GM18873 (cell line): ENCODE results near the gene SCAPER.

Source experiments
- ATAC-seq: cut with Tn5 transposase; IDR thresholded peaks from one replicate; pipeline ENCODE4 v1.9.1; 2021; ENCODE audit warnings: mild to moderate bottlenecking, moderate library complexity, moderate number of reproducible peaks; ENCODE audit not compliant: unreplicated experiment, low FRiP score

Gene SCAPER

DNA sequence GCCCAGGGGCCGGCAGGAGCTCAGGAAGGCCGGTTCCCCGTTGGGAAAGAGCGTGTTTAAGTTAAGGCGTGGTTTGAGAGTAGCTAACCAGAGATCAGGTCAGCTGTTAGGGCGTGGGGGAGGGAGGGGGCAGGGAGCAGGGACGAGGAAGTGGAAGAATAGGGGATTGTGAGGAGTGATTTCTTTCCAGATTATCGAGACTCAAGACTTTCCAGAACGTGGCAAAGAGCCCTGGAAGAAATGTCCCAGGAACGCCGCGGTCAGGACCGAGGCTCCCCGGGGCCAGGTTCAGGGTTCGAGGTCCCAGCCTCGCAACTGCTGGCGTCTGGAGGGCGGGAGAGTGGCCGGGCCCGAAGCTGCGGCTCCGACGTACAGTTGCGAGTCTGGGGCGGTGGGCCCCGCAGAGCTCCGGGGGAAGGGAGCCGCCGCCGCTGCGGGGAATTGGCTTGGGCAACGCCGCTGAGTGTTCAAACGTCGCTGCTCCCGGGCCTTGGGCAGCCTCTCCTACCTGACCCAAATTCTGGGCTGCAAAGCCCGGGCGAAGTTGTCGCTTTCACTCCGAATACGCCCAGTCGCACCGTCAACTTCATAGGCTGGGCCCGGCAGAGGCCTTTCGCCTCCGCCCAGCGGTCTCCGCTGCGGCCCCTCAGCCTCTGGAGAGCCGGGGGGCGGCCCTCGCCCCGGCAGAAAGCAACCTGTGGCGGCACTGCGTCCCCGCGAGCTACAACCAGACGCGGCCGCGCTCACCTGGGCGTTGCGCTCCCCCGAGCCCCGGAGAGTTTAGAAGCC, 559.1 kb downstream of the SCAPER start:
- ATAC-seq = no peak

DNA sequence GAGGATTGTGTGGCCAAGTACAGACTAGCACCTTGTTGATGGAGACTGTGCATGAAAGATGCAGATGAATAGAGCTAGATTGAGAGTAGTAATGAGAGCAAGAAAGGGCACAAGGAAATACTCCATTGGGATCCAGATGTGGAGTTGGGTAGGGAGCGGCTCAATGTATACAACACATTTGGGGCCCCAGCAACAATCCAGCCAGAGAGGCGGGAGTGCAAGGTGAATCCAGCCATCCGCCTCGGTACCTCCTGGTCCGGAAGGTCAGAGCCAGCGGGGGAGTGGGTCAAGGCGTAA, 559.6 kb downstream of the SCAPER start:
- no peak for ATAC-seq

DNA sequence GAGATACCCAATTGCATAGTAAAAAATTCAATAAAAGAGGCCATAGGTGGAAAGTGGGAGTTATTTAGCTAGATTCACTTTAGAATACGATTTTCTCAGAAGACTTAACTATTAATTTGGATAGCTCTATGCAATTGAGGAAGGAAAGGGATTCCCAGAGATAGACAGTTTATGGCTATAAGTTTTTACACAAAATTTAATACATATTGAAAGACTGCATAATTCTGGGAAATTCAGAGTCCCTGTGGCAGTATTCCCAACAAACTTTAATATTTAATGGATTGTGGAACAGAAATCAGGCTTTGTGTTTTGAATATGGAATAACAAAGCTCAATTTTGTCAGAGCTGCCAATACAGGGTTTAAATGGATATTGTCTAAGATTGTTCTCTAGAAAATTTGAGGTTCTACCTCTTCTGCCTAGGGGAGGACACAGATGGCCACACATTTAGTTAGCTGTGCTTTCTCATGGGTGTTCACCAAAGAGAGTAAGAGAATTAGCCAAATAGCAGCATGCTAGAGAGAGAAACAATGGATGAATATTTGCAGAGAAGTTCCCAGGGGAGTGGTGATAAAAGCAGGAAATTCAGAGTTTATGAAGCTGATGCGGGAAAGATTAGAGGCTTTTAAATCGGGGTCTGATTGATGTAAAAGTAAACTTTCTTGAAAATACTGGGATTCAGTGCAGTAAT, 560.1 kb downstream of the SCAPER start:
- no peak for ATAC-seq

DNA sequence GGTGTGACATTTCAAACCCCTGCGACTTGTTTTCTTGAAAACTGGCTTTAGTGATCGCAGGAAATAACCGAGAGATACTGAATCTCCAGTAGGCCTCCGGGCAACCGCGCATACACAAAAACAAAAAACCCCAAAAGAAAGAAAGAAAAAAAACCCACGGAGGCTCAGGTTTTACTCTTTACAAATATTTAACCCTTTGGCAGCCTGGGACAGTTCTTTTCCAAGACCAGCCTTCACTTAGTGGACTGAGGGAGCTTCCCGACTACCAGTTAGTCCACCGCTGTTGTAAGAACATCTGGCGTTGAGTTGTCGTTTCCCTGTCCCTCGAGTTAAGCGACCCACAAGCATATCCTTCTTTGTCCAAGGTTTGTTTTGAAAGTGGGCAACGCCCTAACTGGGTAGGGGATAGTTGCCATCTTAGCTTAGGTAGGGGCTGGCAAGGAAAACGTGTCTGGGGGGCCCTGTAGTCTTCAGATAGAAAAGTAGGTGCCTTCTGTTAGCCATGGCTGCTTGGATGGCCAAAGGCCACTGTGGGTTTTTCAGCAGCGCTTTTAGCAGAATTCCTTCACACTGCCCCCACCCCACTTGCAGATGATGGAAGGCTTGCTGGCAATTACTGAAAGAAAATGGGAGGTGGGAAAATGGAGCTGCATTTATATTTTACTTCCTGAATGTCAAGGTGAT, 561.7 kb downstream of the SCAPER start:
- no peak for ATAC-seq

DNA sequence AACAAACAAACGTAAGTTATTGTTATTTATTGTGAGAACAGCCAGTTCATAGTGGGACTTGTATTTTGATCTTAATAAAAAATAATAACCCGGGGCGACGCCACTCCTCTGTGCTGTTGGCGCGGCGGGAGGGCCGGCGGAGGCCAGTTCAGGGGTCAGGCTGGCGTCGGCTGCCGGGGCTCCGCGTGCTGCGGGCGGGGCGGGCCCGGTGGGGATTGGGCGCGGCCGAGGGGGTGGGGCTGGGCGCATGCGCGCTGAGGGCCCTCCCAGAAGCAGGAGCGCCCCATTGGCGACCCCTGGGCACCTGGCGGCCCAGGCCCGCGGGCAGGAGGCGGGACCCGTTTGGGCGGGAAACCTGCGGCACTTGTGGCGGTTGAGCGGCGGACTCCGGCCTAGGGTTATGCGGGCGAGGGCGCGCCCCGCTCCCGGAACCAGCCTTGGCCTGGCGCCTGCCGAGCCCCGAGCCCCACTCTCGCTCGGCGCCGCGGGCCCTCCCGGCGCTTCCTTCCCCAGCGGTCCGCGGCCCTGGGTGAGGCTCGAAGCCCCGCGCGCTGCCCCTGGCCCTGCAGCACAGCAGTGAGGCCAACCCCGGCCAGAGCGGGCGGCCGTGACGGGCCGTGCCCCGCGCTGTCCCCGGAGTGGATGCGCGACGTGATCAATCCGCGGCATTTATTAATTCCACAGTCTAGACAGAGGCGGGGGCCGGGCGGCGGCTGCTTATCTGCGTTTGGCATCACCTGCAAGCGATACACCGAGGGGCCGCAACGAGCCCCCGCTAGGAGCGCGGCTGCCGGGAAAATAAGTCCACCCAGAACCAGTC, 562.5 kb downstream of the SCAPER start:
- no peak for ATAC-seq

DNA sequence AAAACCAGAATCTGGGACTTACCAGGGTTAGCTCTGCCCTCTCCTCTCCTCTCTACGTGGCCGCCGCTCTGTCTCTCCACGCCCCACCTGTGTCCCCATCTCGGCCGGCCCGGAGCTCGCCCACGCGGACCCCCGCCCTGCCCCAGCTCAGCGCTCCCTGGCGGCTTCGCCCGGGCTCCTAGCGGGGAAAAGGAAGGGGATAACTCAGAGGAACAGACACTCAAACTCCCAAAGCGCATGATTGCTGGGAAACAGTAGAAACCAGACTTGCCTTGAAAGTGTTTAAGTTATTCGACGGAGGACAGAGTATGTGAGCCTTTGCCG, 563.1 kb downstream of the SCAPER start:
- no peak for ATAC-seq

DNA sequence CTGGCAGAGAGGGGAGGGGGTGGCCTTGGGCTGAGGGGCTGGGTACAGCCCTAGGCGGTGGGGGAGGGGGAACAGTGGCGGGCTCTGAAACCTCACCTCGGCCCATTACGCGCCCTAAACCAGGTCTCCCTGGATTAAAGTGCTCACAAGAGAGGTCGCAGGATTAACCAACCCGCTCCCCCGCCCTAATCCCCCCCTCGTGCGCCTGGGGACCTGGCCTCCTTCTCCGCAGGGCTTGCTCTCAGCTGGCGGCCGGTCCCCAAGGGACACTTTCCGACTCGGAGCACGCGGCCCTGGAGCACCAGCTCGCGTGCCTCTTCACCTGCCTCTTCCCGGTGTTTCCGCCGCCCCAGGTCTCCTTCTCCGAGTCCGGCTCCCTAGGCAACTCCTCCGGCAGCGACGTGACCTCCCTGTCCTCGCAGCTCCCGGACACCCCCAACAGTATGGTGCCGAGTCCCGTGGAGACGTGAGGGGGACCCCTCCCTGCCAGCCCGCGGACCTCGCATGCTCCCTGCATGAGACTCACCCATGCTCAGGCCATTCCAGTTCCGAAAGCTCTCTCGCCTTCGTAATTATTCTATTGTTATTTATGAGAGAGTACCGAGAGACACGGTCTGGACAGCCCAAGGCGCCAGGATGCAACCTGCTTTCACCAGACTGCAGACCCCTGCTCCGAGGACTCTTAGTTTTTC, 563.6 kb downstream of the SCAPER start:
- no peak for ATAC-seq

DNA sequence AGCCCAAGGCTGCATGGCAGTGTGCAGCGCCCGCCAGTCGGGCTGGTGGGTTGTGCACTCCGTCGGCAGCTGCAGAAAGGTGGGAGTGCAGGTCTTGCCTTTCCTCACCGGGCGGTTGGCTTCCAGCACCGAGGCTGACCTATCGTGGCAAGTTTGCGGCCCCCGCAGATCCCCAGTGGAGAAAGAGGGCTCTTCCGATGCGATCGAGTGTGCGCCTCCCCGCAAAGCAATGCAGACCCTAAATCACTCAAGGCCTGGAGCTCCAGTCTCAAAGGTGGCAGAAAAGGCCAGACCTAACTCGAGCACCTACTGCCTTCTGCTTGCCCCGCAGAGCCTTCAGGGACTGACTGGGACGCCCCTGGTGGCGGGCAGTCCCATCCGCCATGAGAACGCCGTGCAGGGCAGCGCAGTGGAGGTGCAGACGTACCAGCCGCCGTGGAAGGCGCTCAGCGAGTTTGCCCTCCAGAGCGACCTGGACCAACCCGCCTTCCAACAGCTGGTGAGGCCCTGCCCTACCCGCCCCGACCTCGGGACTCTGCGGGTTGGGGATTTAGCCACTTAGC, 564.3 kb downstream of the SCAPER start:
- no peak for ATAC-seq

DNA sequence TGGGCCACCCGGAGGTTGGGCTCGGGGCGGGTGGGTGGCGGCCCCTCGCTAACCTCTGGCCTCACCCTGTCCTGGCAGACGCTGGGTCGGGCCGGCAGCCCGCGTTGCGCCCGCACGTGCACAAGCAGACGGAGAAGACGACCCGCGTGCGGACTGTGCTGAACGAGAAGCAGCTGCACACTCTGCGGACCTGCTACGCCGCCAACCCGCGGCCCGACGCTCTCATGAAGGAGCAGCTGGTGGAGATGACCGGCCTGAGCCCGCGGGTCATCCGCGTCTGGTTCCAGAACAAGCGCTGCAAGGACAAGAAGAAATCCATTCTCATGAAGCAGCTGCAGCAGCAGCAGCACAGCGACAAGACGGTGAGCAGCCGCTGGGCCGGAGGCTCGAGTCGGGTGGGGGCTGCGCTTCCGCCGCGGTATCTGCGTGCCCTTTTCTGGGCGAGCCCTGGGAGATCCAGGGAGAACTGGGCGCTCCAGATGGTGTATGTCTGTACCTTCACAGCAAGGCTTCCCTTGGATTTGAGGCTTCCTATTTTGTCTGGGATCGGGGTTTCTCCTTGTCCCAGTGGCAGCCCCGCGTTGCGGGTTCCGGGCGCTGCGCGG, 564.8 kb downstream of the SCAPER start:
- ATAC-seq = no peak

DNA sequence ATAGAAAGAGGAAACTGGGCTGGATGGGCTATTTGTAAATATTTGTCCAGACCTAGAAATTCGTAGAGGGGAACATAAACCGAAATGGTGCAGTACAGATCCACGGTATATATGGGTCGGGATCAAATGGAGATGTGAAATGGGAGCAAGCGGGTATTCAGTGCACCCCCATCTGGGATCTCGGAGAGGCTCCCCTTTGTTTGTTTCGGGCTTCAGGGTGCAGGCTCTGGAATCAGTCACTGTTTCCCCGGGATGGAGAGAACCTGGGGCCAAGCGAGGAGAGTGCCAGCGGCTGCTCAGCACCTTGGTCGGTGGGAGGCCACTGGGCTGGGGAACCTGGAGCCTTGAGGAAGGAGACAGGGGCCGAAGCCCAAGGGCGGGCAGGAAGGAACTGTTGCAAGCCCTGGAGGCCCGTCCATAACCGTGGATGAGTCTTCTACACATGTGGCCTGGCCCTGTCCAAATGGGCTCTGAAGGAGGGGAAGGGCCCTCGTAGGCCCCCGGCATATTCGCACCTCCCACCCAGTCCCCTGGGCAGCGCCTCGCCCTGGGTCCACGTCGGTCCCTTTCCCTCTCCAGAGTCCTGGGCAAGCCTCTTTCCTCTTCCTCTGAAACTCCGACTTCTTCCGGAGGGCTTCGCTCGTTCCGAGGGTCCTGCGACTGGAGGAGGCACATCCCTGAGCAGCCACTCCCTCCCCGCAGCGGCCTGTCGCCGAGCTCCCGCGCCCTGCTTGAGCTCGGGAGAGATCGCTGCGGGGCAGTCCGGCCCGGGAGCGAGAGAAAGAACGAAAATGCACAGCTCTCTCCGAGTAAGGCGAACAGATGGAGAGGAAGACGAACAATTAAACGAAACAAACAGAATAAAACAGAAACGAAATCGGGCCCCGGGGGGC, 565.6 kb downstream of the SCAPER start:
- no peak for ATAC-seq

DNA sequence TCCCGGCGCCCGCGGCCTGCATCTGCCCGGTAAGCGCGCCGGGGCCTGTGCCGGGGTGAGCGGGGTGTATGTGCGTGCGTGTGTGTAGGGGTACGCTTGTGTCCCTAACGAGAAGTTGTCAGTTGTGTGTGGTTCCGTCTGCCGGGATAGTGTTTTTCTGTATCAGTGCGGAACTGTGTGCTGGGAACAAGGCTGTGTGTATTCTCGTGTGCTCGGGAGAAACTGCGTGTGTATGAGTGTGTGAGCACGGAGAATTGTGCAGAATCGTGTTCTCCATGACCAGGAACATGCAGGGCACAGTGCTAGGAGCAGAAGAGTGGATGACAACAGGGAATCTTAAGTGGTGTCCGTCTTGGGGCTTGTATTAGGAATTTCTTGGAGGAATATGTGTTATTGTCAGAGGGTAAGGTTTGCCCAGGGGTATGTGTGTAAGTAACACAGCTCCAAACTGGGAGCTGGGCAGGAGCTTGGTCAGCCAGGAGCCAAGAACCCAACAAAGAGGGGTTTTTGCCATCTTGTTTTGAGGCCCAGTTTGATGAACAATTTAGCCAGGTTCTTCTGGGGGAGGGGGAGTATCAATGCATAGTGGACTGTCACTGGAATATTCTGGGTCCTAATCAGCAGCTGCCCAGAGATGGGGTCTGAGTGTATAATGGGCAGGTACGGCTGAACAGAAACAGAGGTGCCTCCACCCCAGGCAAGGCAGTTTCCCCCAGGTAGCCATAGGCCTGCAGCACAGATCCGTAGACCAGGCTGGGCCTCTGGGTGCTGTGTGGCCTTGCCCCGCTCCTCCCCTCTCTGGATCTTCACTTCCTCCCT, 566.4 kb downstream of the SCAPER start:
- ATAC-seq = no peak

DNA sequence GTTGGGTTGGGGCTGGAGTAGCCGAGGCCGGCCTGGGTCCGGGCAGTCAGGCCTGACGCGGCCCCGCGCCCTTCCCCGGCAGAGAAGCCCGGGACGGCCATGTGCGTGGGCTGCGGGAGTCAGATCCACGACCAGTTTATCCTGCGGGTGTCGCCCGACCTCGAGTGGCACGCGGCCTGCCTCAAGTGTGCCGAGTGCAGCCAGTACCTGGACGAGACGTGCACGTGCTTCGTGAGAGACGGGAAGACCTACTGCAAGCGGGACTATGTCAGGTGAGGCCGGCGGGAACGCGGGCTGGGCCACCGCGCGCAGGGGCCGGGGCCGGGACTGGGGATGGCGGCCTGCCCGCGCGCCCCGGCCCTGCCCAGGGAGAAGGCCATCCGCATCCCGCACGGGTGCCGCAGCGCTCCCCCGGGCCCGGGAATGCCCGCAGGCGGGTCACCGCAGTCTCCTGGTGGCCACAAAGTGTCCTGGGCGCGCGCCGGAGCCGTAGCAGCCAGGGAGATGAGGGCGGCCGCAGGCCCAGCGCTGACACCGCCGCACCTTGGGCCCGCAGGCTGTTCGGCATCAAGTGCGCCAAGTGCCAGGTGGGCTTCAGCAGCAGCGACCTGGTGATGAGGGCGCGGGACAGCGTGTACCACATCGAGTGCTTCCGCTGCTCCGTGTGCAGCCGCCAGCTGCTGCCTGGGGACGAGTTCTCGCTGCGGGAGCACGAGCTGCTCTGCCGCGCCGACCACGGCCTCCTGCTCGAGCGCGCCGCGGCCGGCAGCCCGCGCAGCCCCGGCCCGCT, 567.2 kb downstream of the SCAPER start:
- no peak for ATAC-seq

DNA sequence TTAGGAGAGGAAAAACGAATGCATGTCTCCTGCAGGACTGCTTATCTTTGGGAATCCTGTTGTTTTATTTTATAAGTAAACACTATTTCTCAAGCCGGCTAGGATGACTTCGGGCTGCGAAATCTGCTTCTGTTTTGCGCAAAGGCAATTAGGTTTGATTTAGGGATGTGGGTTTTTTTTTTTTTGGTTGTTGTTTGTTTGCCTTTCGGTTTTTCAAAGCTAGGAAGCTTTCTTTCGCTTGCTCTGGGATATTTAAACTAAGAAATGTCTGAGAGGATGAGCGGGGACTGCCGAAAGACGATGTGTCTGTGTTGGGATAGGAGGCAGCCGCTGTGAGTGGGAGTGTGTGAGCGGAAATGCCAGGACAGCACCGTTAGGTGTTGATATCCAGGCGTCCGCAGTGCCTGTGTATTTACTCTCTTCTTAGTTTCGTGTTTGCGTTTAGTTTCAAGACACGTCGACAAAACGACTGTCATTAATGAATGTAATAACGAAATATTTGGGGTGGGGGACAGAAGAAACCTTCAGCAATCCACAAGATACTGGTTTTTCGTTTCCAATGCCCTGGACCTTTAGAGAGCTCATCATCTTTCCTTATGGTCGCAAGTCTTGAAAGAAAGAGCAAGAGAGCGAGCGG, 568.0 kb downstream of the SCAPER start:
- ATAC-seq = no peak

DNA sequence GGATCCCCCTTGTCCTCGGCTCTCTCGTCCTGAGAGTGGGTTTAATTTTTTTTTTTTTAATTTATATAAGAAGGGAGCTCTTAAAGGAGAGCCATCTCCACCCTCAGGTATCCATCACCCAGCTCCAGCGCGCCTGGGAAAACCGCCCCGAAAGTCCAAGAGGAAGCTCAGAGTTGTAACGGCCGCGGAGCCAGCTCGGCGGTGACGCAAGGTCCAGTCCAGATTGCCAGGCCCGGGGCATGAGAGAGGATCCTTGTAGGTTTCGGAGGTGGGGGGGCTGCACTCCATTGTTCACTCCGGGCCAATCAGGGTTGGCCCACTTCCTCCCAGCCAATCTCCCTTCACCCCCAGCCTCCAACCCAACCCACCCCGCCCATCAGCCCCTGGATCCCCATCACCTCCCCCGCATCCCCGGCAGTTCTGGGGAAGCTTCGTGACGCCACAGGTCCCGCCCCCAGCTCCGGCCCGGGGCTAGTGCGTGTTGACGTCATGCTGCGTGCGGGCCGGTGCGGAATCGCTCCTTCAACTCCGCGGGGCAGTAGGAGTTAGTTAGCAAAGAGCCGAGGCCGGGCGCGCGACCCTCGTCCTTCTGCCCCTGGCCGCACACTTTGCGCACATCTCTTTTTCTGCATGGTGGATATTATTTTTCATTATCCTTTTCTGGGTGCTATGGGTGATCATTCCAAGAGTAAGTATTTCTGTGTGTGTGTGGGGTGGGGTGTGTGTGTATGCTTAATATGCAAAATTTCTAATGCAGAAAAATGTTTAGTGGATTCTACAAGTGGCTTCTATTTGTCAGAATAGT, 568.7 kb downstream of the SCAPER start, which contains the start of gene ISL2:
ISL2 (plus strand) TSS at position 520 of the 805 bp plus-strand sequence; CDS start at position 631, 111 bp downstream.
- ATAC-seq = peak; percentile 45

DNA sequence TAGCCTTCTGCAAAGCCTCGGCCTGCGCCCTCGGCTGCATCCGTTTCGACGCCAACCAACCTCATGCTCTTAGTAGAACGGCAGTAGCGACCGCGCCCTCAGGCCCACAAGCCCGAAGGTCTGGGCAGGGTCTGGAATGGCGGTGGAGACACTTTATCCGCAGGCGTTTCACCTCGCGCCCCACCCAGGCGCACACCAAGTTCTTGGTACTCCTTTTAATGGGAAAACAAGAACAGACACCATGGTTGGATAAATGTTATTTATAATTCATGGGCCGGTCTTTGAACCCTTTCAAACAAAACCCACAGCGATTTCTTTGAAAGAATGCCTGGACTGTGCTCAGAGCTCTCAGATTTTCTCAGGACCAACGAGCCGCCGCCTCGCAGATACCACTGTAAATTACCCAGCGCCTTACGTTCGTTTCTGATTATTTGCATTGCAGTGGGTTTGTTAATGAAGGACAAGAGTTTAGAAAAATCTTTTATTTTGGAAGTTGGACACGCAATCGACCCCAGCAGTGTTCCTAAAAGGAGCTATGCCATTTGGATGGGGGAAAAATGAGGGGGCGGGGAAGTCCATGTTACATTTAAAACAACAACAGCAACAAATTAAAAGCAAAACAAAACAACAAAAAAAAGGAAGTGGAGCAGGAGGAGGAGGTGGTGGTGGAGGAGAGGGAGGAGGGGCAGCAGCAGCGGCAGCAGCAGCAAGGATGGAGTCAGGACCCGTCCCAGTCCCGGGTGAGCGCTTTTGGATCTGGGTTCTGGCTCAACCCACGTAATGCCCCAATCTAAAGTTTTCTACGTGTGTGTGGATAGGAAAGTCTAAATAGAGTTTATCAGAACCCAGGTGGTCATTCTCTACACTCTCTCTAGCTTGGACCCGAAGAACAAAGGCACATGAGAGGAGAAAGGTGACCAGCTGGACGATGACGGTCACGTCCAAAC, 569.6 kb downstream of the SCAPER start:
- no peak for ATAC-seq
